Natural killer cell (primary cell): ENCODE data around the gene CD177. TPM values are rescaled to one million over a fixed set of nuclear protein-coding genes. Genes with fewer than 3 reads are reported as not detected.
"Not testable (repeated sequence)": the region's sequence is repeated elsewhere in the genome, so short reads cannot be mapped to it uniquely, and the experiment has no call there.

ENCODE experiments used
- ATAC-seq, 3 donors: fragments of 150-1000 bp in 2 of 3; fragments of 200-7000 bp in 1 of 3; cut with Tn5 transposase; 1 replicate in 1 of 3; 2 replicates in 2 of 3; pipeline ENCODE4 v1.10.0; 2021; ENCODE audit warnings: mild to moderate bottlenecking in 2 of 3, moderate library complexity in 2 of 3
- DNase-seq, 2 donors: peaks; one replicate each; pipeline versions ENCODE4 v3.0.0 to v3.0.0-alpha.2; 2013 to 2021; ENCODE audit warnings: mixed read lengths in 1 of 2
- H3K27ac ChIP-seq: one replicate; pipeline ENCODE4 v1.5.1; 2013; ENCODE audit warnings: mild to moderate bottlenecking, low read length
- H3K27me3 ChIP-seq: one replicate; pipeline ENCODE4 v1.6.1; 2013; ENCODE audit warnings: low read length; ENCODE audit not compliant: control insufficient read depth, insufficient read depth
- H3K36me3 ChIP-seq: one replicate; pipeline ENCODE4 v1.6.1; 2013; ENCODE audit warnings: low read length; ENCODE audit not compliant: control insufficient read depth, insufficient read depth
- H3K4me1 ChIP-seq: one replicate; pipeline ENCODE4 v1.6.1; 2013; ENCODE audit warnings: low read length; ENCODE audit not compliant: control insufficient read depth, insufficient read depth
- H3K4me3 ChIP-seq: one replicate; pipeline ENCODE4 v1.5.1; 2013; ENCODE audit warnings: low read length
- H3K9me3 ChIP-seq: one replicate; pipeline ENCODE4 v1.6.1; 2013; ENCODE audit warnings: low read length; ENCODE audit not compliant: control insufficient read depth, insufficient read depth
- H3K27ac Mint-ChIP-seq, 2 donors: one replicate each; pipeline ENCODE4 v1.8.0; 2022; ENCODE audit warnings: mild to moderate bottlenecking in 2 of 2, mixed read lengths in 2 of 2, moderate library complexity in 1 of 2
- H3K27me3 Mint-ChIP-seq, 2 donors: one replicate each; pipeline ENCODE4 v1.8.0; 2022; ENCODE audit warnings: low read depth in 2 of 2, mixed read lengths in 2 of 2
- H3K36me3 Mint-ChIP-seq: one replicate; pipeline ENCODE4 v1.8.0; 2022; ENCODE audit warnings: mixed read lengths
- H3K4me1 Mint-ChIP-seq, 2 donors: one replicate each; pipeline ENCODE4 v1.8.0; 2022; ENCODE audit warnings: mixed read lengths in 2 of 2
- H3K4me3 Mint-ChIP-seq: one replicate; pipeline ENCODE4 v1.8.0; 2022; ENCODE audit warnings: mild to moderate bottlenecking, moderate library complexity, mixed read lengths
- H3K9me3 Mint-ChIP-seq, 2 donors: one replicate each; pipeline ENCODE4 v1.8.0; 2022; ENCODE audit warnings: mixed read lengths in 2 of 2
- CTCF ChIP-seq: fragments of 200-600 bp; IDR thresholded peaks from one replicate; pipeline ENCODE4 v1.8.0; 2022; ENCODE audit warnings: antibody characterized with exemption
- WGBS: methylation state at CpG from one replicate; pipeline ENCODE4 v1.1.7; 2013; ENCODE audit warnings: missing lambda C conversion rate; ENCODE audit not compliant: insufficient coverage; 5-methylcytosine and 5-hydroxymethylcytosine counted together
- intact Hi-C: fragments of 100-400 bp; cut with micrococcal nuclease; formaldehyde crosslinking; loops from one replicate; pipeline ENCODE4 v1.14.2; 2022
- total RNA-seq, 4 donors: library from RNA; stranded (reverse); fragments of 120-200 nt in 1 of 4; gene quantifications; one replicate each; pipeline versions ENCODE4 v1.2.3 to v1.2.4, GENCODE V29; 2013 to 2022

Gene CD177
- total RNA-seq, 3 donors from 2014 or later (not counting 1 experiment from before 2014, with no cell fraction given) = not detected

- H3K4me1 Mint-ChIP-seq, H3K27ac Mint-ChIP-seq, H3K36me3 Mint-ChIP-seq, DNase-seq, H3K9me3 ChIP-seq, H3K36me3 ChIP-seq, ATAC-seq, H3K4me1 ChIP-seq, H3K4me3 Mint-ChIP-seq, H3K27ac ChIP-seq, H3K4me3 ChIP-seq, H3K9me3 Mint-ChIP-seq, intact Hi-C loops, H3K27me3 Mint-ChIP-seq, H3K27me3 ChIP-seq: not testable (repeated sequence)
- WGBS = 60% methylated on average over 1 of the region's 12 CpGs
Observed at GRCh38 chr19:43328561-43328960, 24.9 kb upstream of the CD177 start.

GRCh38 chr19:43329049-43329448 is 24.4 kb upstream of the CD177 start:
- H3K27me3 ChIP-seq, ATAC-seq, H3K4me3 Mint-ChIP-seq, H3K4me1 Mint-ChIP-seq, H3K4me1 ChIP-seq, H3K36me3 ChIP-seq, DNase-seq, H3K9me3 Mint-ChIP-seq, H3K27ac ChIP-seq, H3K4me3 ChIP-seq, H3K9me3 ChIP-seq, H3K27me3 Mint-ChIP-seq, H3K36me3 Mint-ChIP-seq, intact Hi-C loops, H3K27ac Mint-ChIP-seq: not testable (repeated sequence)
- 89% methylated on average over 4 of the region's 4 CpGs for WGBS

GRCh38 chr19:43329989-43330388 is 23.5 kb upstream of the CD177 start:
- H3K36me3 Mint-ChIP-seq = no peaks in the 10 kb centered on the region

GRCh38 chr19:43330726-43331434 is 22.6 kb upstream of the CD177 start:
- ATAC-seq (no peak), DNase-seq (no peak)
- Histone ChIP-seq H3K4me3 (no peak overlapping the region), H3K27me3 (no peaks in the 10 kb centered on the region), H3K27ac (no peak overlapping the region), H3K4me1 (peaks cover 5% of the 10 kb centered on the region), H3K9me3 (no peaks in the 10 kb centered on the region), H3K36me3 (no peaks in the 10 kb centered on the region)
- H3K36me3 Mint-ChIP-seq = no peaks in the 10 kb centered on the region
- no peaks in the 10 kb centered on the region for H3K9me3 Mint-ChIP-seq
- H3K27ac Mint-ChIP-seq = no peak overlapping the region
- intact Hi-C loops = no loop called here
- H3K4me1 Mint-ChIP-seq = no peaks in the 10 kb centered on the region
- TF ChIP-seq CTCF = no peak
- peaks cover 0 to under 1% of the 10 kb centered on the region in 2 donors for H3K27me3 Mint-ChIP-seq
- no peak overlapping the region for H3K4me3 Mint-ChIP-seq
- 79% methylated on average over 11 of the region's 11 CpGs for WGBS

More at GRCh38 chr19:43329989-43330388, 23.5 kb upstream of the CD177 start:
- Mint-ChIP-seq H3K4me3 (no peak overlapping the region), H3K27me3 (no peaks in the 10 kb centered on the region), H3K27ac (no peak overlapping the region), H3K9me3 (no peaks in the 10 kb centered on the region), H3K4me1 (no peaks in the 10 kb centered on the region)
- Histone ChIP-seq H3K36me3 (no peaks in the 10 kb centered on the region), H3K4me3 (no peak overlapping the region), H3K4me1 (peaks cover 5% of the 10 kb centered on the region), H3K27me3 (no peaks in the 10 kb centered on the region), H3K27ac (no peak overlapping the region), H3K9me3 (no peaks in the 10 kb centered on the region)
- intact Hi-C loops = no loop called here
- DNase-seq = no peak
- 86% methylated on average over 2 of the region's 2 CpGs for WGBS
- ATAC-seq = no peak
- no peak for TF ChIP-seq CTCF
